ENCODE data around the gene S100Z.

- no peak for TF ChIP-seq CTCF (IDR thresholded peaks at IDR 0.05; ENCODE audit: control extremely low read depth in 1 of 3, insufficient read depth in 1 of 3, low read depth in 1 of 3, low read length in 3 of 3)
- TF ChIP-seq FOSL1 (IDR thresholded peaks at IDR 0.05; ENCODE audit: insufficient read depth, low read depth, low read length), result no peak
- TF ChIP-seq RAD21 (IDR thresholded peaks at IDR 0.05 in 1 of 2, conservative IDR thresholded peaks at IDR 0.05 in 1 of 2; ENCODE audit: low read depth in 2 of 2, low read length in 2 of 2), result no peak
- no peak for TF ChIP-seq CHD2 (IDR thresholded peaks at IDR 0.05; ENCODE audit: low read length)
- no peak for TF ChIP-seq EP300 (IDR thresholded peaks at IDR 0.05; ENCODE audit: borderline replicate concordance in 1 of 2, low read depth in 2 of 2, low read length in 2 of 2)
- TF ChIP-seq KDM5A (IDR thresholded peaks at IDR 0.05; ENCODE audit: low read length), result no peak
- TF ChIP-seq SP2 (IDR thresholded peaks at IDR 0.05; ENCODE audit: low read length), result no peak
- no peak for TF ChIP-seq NRF1 (IDR thresholded peaks at IDR 0.05; ENCODE audit: low read depth, low read length)
- TF ChIP-seq ATF3 (IDR thresholded peaks at IDR 0.05; ENCODE audit: insufficient read depth, low read depth, low read length), result no peak
Measured at GRCh38 chr5:76801159-76801802, 48.5 kb upstream of the S100Z start.
